Inflammatory macrophage treated with lipopolysaccharide for 1 hour (primary cell): ENCODE results near the gene MLN.

Experiments
- DNase-seq, 2 donors: peaks; one replicate each; pipeline ENCODE4 v3.0.0-alpha.2; 2020 to 2022

MLN gene

DNA sequence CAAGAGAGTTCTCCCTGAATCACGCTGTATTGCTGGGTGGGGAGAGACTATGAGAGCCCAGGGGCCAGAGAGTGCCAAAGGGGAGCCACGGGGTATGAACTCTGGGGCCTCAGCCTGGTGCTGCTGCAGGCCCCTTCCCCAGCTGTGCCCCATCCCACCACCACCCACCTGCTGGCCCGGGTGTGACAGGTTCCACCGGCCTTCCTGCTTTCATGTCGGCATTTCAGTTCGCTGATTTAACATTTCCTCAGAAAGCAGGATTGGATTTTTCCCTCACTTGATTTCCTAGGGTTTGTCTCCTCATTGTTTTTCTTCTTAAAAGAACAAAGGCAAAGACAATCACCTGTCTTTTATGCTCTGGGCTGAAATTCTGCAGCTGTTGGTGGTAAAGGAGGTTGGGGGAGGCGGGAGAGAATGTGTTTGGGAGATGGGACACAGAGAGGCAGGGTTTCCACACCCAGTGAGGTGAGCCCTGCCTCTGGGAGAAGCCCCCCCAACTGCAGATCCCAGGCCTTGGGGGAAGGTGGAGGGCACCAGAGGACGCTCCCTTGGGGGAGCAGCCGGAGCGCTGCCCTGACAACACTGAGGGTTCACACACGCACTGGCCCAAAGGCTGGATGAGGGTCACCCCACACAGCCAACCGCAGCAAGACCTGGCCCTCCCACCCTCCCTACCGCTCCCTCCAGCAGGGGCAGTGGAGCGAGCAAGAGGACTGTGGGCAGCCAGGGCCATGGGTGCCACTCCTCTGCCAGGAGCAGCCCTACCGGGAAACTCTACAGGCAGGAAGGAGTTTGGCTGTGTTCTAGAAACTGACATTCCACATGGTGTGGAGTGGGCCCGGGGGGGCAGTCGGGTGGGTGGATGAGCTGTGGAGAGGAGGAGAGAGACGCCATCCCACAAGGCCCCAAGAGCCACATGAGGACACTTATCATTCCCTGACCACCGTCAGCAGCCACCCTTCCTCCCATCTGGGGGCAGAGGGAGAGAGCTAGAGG is 10.5 kb upstream of the MLN start:
- DNase-seq, result no peak

DNA sequence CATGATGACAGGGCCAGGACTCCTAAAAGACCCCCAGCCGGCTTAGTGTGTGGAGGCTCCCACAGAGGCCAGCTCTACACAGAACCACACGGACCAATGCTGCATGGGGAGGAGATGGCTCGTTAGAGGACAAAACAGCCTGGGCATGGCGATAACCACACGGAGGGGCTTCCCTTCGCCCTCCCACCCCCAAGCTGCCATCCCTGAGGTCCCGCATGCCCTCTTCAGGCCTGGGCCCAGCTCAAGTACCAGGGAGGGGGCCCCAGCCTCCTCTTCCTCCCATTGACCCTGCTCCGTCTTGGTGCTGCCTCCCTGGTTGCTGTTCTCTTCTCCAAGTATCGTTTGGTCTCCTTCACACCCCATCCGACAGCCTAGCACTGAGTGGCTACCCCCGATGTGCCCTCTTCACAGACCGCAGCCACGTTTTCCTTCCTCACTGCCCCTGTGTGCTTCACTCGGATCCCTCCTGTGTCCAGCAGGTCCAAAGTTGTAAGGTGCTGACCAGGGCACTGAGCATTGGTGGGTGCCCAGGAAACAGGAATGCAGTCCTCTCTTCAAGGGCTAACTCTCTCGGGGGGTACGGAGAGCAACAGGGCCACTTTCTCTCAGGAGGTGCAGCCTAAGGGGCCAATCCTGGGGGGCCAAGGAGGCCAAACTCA is 9.6 kb upstream of the MLN start:
- DNase-seq, result no peak

DNA sequence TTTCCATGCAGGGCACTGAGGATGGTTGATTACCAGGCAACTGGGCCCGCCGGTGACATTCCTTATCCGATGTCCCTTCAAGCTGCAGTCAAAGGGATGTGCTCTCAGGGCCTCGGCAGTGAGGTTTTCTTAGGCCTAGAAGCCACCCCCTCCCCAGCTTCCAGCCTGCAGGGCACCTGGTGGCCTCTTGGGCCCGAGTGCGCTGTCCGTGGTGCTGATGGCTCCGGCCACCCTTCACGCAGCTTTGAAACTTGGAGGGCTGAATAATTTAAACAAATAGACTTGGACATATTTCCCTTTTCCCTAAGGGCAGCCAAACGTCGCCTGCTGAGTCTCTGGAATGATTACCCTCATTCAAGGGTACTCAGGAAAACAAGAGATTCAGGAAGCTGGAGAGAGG is 8.9 kb upstream of the MLN start:
- DNase-seq, result peak; percentile 21 to 47

DNA sequence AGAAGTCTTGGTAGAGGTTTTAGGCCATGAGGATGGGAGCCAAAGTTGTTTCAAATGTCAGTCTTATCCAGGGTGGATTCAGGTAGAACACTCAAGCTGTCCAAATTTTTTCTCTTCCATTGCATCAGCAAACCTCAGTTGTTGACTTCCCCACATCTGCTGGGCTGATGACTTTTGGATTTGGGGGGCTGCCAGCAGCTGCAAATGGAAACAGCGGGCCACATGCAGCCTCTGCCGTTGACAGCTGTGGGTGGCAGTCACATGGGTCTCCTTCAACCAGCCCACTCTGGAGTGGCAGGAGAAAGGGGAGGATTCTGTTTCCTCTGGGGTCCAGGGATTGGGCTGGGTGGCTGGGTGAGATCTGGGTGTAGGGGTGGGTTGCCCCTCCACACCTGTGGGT is 5.8 kb upstream of the MLN start:
- DNase-seq, result no peak

DNA sequence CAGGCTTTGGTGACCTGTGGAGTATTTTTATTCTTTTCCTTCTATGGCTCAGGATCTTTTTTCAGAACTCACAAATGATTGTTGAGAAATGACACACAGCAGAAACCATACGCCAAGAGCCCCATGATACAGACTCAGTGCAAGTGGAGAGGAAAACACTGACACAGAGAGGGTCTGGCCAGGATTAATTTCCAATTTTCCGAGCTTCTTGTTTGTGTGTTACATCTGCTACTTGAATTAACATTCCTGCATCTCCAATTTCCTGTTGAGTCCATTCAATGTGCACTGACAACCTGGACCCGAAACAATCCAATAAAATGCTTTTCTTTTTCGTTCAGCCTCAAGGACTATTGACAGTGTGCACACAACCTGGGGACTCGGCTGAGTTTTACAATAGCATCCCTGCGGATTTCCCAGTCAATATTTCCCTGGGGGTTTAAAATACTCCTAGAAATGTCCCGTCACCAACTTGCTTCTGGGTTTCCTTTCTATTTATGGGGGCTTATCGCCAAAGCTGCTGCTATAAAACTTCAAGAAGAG is 4.9 kb upstream of the MLN start:
- DNase-seq, result no peak

DNA sequence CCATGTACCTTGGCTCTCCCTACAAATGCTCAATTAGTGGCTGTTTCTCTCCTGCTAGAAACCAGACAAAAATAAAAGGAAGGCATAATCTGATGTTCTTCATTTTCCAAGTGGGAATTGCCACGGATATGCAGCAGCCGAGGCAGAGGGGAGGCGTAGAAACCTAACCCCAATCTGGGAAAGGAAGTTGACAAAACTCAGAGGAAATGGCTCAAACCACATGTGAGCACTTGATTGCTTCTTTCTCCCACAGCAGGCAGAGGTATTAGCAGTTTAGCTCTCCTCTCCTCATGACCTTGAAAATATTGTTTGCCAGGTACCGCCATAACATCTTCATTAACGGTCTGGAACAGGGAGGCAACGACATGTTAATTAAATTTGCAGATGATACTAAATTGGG is 3.8 kb upstream of the MLN start:
- no peak for DNase-seq

DNA sequence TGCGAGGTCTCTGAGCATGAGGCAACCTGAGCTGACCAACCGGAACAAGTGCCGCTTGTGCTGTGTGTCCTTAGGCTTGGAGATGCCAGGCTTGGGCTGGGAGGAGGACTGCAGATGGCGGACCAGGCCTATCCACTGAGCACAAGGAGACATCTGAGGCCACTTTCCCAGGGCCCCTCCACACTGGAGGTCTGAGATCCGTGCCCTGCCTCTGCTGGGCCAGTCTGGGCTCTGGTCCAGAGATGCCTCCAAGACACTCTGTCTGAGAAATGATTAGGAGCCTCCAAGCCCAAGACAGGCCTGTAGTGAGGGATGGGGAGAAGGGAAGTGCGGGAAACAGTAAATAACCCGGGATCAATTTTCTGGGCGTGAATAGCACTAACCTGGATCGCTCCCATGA is 3.0 kb upstream of the MLN start:
- DNase-seq, result no peak

DNA sequence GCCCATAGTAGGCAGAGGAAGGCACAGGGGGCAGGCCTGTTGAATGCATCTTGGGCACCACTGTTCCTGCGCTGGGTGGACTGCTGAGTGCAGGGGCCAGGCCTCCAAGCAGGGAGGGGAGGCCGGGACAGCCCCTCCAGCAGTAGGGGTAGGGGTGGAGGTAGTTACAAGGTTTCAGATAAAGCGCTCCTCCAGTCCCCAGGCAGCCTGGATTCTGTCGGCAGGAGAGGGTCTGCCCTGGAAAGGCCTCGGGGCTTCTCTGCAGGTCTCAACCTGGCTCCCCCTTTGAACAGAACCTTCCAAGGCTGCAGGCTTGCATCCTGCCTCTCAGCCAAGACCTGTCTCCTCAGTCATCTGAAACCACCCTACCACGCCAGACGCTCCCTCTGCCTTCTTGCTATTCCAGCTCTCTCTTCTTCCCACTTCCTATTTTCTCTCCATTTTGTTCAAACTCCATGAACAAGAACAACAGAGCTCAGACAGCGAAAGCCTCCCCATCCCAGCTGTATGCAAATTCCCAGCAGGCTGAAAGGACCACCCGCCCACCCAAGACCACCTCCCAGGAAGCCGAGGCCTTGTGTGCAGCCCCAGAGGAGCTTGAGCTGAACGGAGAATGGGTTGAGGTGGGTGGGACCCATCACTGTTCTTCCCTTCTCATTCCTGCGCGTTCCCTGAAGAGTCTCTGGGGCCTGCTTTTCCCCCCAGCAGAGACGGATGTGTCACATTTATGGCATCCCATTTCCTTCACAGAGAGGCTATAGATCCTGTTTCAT is 1.4 kb downstream of the MLN start:
- no peak for DNase-seq

DNA sequence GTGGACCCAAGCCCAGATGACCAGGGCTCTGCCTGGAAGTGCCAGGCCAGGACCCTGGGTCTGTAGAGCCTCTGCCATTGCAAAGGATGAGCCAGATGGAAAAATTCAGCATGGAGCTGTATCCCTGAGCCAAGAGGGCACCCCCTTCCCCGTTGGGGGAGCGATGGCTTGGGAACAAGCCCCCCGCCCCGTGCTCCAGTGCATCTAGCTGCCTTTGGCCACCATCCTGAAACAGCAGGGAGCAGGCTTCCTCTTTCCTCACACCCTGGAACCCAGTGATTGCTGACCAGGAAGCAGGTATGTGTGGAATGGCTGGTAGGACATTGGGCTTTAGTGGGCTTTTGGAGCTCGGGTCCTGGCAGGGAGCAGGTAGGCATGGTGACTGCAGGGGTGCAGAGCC is 2.2 kb downstream of the MLN start:
- DNase-seq, result no peak

DNA sequence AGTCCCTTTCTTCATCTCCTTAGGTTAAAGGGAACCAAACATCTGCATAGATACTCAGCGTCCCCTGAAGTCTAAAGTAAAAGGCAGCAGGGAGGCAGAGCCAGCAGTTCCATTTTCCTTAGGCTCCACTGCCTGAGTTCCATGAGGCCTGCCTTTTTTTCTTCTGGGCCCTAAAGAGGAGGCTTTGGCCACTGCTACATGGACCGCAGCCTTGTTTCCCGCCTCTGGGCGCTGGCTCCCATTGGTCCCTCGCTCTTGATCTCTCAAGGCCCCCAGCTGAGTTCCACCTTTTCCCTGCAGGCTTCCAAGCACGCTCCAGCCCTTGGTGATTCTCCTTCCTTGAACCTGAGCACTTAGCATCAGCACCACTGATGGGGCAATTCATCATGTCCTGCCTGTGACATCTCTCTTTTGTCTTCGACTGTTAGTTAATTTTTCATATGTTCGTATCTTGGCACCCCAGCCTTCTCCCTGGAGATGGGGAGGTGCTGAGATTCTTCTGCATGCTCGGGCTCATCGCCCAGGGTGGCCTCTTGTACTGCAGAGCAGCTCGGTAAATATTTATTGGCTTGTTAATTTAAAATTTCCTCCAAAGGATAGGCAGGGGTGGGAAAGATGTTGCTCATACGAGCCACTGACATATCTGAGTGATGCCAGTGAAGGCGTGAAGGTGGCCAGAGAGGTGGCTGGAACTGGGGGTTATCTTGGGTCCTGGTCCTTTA is 3.4 kb downstream of the MLN start:
- no peak for DNase-seq

DNA sequence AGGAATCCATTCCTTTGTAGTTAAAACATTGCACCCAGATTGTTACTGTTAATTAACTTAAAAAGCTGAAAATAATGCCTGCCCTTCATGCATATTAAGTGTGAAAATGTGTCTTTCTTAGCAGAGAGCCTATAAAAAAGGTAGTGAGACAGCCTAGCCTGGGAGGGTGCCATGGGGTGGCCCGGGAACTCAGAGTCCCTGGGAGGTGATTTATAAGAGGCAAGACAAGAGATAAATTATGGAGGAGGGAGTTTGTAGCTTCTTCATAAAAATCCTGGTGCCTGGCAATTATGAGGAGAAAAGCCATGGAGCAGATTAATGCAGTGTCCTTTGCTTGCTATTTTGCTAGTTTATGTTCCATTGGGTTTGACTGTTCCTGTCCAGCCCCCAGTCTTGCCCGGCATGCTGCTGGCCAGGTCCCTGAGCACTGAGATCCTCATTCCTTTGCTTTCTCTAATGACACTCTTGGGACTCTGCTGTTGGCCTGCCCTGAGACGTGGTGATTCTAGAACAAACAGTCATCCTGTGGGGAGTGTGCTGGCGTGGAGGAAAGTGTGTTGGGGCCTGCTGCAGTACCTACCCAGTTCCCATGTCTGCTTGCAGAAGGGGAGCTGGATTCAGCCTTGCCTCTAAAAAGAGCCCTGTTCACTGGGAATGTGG is 4.2 kb downstream of the MLN start:
- DNase-seq, result no peak

DNA sequence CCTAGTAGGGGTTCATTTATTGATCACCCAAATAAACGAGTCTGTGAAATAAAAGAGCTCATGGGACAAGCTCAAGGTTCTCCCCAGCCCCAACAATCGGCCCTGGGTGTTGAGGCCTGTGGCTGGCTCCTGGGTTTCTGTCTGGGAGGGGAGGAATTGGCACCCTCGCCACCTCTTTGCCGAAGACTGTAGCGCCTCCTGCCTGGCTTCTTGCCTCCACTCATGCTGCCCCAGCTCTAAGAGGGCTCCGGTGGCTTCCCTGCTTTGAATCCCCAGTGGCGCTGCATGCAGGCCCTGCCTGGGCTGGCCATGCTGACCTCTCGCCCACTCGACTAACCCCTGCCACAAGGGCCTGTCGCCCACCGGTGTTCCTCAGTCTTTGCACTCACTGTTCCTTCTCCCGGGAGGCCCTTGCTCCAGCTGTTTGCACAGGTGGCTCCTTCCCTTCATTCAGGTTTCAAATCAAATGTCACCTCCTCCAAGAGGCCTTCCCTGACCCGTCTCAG is 5.4 kb downstream of the MLN start:
- DNase-seq, result no peak

DNA sequence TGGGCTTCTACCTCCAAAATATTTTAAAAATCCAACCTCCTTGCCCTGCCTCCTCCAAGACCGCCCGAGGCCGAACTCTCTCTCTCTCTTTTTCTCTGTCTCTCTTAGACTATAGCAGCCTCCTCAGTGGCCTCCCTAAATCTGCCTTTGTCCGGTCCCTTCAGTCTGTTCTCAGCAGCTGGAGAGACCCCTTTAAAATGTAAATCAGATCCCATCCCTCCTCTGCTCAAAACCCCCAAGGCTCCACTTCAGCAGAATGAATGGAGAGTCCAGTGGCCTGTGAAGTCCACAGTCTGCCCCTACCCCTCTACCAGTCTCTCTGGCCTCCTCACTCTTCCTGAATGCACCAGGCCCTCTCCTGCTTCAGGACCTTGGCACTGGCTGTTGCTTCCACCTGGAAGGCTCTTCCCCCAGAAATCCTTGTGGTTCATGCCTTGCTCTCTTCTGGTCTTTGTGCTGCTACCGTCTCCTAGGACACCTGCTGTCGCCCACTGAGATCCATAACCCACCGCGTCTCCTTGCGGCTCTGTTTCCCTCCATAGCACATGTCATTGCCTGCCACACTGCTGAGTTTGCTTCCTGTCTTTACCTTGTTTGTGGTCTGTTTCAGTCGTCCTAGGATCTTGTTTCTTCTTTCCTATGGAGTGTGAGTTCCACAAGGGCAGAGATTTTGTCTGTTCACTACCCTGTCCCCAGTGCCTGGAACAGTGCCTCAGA is 6.0 kb downstream of the MLN start:
- no peak for DNase-seq

DNA sequence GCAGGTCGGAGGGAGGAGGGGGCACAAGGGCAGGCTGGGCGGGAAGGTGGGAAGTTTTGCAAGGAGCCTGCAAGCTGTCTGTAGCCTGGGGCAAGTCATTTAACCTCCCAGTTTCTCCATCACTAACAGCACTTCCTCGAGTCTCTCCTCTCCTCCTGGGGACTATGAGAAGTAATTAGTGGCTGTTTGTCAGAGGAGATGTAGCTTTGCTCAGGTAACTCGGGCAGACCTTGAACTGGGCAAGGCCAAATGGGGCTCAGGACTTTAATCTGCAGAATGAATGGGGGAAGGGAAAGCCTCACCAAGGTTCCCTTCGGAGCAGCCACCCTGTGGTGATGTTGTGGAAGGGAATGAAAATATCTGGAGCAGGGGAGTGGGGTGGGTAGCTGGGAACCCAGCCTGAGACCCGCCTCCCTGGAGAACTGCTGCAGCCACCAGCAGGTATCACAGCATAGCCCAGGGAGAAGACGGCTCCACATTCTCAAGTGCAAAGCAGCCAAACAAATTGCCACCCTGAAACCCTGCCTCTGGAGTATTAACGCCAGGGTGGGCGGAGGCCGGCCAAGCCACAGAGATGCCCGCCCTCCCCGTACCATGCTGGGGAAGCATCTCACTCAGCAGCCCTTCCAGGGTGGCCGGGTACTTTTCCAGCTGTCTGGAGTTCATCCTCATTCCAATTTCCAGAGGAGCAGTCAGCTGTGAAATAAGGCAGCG is 8.7 kb downstream of the MLN start:
- no peak for DNase-seq

DNA sequence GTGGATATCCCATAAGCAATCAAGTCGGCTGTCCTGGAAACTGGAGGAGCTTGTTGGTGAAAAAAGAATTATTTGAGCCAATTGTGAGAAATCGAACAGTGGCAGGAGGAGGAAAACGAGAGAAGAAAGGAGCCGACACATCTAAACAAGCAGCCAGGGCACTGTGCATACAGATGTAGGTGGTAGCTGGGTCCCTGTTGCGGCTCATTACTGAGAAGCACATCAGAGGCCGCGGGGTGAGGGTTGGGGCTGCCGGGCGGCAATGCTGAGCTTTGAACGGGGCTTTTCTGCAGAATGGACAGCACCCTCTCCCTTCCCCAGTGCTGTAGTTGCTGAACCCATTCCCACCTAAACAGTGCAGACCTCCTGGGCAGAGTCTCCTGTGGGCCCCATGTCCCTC is 10.8 kb downstream of the MLN start:
- no peak for DNase-seq

DNA sequence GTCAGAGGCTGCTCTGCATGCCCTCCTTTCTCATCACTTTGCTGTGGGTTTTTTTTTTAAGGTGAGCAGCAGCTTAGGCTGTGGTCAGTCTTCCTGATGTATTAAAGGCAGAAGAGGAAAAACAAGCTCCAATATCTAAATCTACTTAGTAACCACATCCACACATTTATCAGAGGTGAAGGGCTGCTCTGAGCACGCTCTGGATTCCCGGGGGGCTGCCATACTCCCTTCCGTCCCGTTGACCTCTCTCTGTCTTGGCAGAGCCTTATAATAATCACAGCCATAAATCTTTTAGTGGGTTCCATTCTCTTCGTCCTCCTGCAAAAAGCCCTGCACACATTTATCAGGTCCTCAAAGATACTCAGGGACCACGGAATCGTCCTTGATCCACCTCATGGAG is 12.2 kb downstream of the MLN start:
- DNase-seq, result no peak

DNA sequence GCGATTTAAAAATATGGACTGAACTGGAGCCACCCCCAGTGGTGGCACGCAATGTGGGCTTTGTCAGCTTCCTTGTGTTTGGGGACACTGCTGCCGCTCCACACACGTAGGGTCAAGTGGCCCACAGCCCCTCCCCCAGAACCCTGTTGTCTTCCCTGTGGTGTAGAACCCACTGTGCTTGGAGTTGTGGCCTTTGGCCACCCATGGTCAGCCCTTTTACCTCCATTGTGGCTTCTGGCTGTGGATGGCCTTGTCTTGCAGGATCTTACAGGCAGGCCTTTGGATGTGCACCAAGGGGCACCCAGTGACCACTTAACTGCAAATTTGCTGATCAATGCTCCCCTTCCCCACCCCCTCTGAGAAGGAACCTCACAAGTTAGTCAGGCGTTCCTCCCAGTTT is 12.9 kb downstream of the MLN start:
- no peak for DNase-seq

DNA sequence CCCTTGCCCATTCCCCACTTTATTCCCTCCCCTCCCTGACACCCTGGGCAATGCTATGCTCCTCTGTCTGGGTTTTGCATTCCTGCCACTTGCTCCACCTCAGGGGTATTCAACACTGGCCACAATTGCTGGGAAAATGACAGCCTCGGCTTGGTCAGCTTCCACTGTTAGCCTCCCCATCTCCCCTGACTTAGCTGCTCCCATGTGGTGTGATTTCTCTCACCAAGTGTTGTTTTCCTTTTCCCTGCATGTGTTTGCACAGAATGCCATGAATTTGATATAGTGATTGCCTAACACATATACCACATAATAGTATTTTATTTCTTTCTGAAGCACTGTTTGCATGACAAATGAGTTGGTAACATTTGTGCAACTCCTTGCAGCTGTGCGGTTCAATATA is 13.4 kb downstream of the MLN start:
- no peak for DNase-seq

DNA sequence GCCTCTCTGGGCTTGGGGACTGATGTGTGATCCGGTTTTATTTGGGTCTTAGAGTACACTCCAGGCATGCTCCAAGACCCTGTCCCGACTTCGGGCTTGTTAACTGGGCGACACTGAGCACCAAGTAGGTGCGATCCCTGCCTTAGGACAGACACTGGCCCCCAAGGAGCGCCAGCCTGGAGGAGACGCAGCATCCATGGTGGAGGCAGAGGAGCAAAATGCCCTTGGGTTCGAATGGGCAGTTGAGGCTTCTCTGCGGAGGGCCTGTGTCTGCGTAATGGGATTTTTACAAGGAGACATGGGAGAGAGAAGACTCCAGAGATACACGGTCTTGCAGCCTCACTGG is 14.3 kb downstream of the MLN start:
- no peak for DNase-seq

DNA sequence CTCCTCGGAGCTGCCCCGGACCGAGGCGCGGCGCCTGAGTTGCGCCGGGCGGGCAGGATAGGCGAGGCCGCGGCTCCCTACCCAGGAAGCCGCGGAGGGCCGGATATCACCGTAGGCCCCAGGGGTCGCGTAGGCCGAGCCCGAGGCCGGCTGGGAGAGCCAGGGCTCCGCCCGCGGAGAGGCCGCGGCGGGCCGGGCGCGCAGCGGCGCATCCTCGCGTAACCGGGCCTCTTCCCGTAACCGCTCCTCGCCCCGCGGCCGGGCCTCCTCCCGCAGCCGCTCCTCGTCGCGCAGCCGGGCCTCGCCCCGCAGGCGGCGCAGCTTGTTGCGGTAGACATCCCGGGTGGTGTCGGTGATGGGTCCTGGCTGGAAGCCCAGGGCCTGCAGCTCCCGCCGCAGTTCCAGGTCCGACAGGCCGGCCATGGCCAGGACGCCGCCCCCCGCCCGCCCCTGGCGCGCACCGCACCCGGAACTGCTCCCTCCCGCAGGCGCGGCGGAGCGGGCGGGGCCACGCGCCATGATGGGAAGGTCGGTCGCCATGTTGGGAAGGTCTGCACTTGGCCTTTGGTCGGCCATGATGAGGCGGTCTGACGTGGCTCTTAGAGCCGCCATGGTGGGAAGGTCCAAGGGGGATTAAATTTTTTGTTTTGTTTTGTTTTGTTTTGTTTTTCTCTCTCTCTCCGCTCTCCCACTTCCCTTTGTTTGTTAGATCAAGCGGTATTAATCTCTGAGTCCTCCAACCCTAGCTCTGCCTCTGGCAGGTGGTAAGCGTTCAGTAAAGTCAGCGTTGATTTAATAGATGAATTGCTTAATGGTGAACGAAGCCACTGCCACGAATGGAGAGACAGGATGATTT is 14.9 kb downstream of the MLN start, which contains the start of gene LEMD2:
Gene LEMD2 (minus strand): TSS at position 437 of the 856 bp plus-strand sequence. CDS start 14 bp downstream, at position 423.
- peak; percentile 87 to 96 for DNase-seq
